Measurements from ENCODE around the gene ACSS1. TPM values are rescaled to one million over a fixed set of nuclear protein-coding genes. Genes with fewer than 3 reads are reported as not detected.

ACSS1 gene
- total RNA-seq, 1 experiment from 2014 or later: 12.8 TPM

- Histone ChIP-seq H3K9me2 (ENCODE audit: insufficient read depth) (no peaks in the 10 kb centered on the region), H3K4me2 (no peak overlapping the region), H3K4me1 (replicated peaks; ENCODE audit: insufficient read depth) (peaks cover 31% of the 10 kb centered on the region), H3K9me3 (ENCODE audit: insufficient read depth, low read depth) (no peaks in the 10 kb centered on the region), H3F3A (ENCODE audit: insufficient read depth, low read depth) (peaks cover 5% of the 10 kb centered on the region; the same call in 1 of the 2 replicates), H3K79me2 (ENCODE audit: low read depth) (peaks cover 16% of the 10 kb centered on the region; the same call in 1 of the 2 replicates), H3K4me3 (no peak overlapping the region), H3K27me3 (ENCODE audit: insufficient read depth, low read depth) (no peaks in the 10 kb centered on the region), H4K20me1 (ENCODE audit: insufficient read depth) (peaks cover 4% of the 10 kb centered on the region; the same call in 1 of the 2 replicates), H3K27ac (no peak overlapping the region), H3K36me3 (ENCODE audit: low read depth) (no peaks in the 10 kb centered on the region), H2AFZ (no peak overlapping the region)
- peak in 1 of 2 experiments; percentile 26 for DNase-seq
- TF ChIP-seq EZH2 (IDR thresholded peaks at IDR 0.05; ENCODE audit: low read depth): no peak
- TF ChIP-seq CTCF (conservative IDR thresholded peaks at IDR 0.05): no peak
- ChIA-PET POLR2A (ENCODE audit: unreplicated experiment) (no interaction called here), CTCF (interaction anchor here (0.6 kb wide), 1 partner anchor 35 kb away, joined by 3 read pairs; no protein-coding TSS in a partner anchor)
- no TSS peak for BruUV-seq (replicated peaks)
- intact Hi-C loops (cut with micrococcal nuclease; ENCODE audit: unreplicated experiment): no loop called here
Measured at GRCh38 chr20:25052255-25053194, 5.4 kb downstream of the ACSS1 start.

GRCh38 chr20:25051386-25052155, 6.4 kb downstream of the ACSS1 start:
- Histone ChIP-seq H3K4me2 (no peak overlapping the region), H3K36me3 (ENCODE audit: low read depth) (no peaks in the 10 kb centered on the region), H3K9me3 (ENCODE audit: insufficient read depth, low read depth) (no peaks in the 10 kb centered on the region), H2AFZ (no peak overlapping the region), H3K79me2 (ENCODE audit: low read depth) (peaks cover 12% of the 10 kb centered on the region; the same call in 1 of the 2 replicates), H3K4me3 (no peak overlapping the region), H3K27me3 (ENCODE audit: insufficient read depth, low read depth) (no peaks in the 10 kb centered on the region), H4K20me1 (ENCODE audit: insufficient read depth) (peaks cover 4% of the 10 kb centered on the region; the same call in 1 of the 2 replicates), H3K27ac (no peak overlapping the region), H3F3A (ENCODE audit: insufficient read depth, low read depth) (peaks cover 5% of the 10 kb centered on the region; the same call in 1 of the 2 replicates), H3K4me1 (replicated peaks; ENCODE audit: insufficient read depth) (peaks cover 27% of the 10 kb centered on the region), H3K9me2 (ENCODE audit: insufficient read depth) (no peaks in the 10 kb centered on the region)
- CTCF ChIA-PET: no interaction called here
- POLR2A ChIA-PET (ENCODE audit: unreplicated experiment): no interaction called here
- DNase-seq: peak in 1 of 2 experiments; percentile 21
- TF ChIP-seq CTCF (conservative IDR thresholded peaks at IDR 0.05) (no peak), EZH2 (IDR thresholded peaks at IDR 0.05; ENCODE audit: low read depth) (no peak)
- intact Hi-C loops (cut with micrococcal nuclease; ENCODE audit: unreplicated experiment): no loop called here
- BruUV-seq (replicated peaks): no TSS peak
